ENCODE results near the gene KLLN. TPM values are rescaled to one million over a fixed set of nuclear protein-coding genes. Genes with fewer than 3 reads are reported as not detected.

The KLLN gene
- total and polyA plus RNA-seq, 2 of the 8 experiments (the other 6 are each of a cell fraction or from before 2014, with no cell fraction given): 0.24 to 0.73 TPM

GRCh38 chr10:87838650-87839049 lies 24.7 kb downstream of the KLLN start:
- POLR2A ChIA-PET (ENCODE audit: partially characterized antibody): interaction anchor here (1.4 kb wide), 1 partner anchor 20 kb away, joined by 3 read pairs; the partner anchor contains the start of gene ATAD1
- 88% methylated on average over 2 of the region's 2 CpGs; no CpG with 5 or more reads in 1 of the 2 experiments for WGBS, 2 experiments (ENCODE audit: extremely low coverage in 1 of 2, insufficient coverage in 1 of 2, insufficient read length in 1 of 2, insufficient replicate concordance in 2 of 2, low coverage in 1 of 2, low lambda C conversion rate in 2 of 2, missing lambda C conversion rate in 1 of 2)
- no peak overlapping the region for H3K18ac ChIP-seq (ENCODE audit: extremely low read depth, low read length)

More at GRCh38 chr10:87838650-87839049, 24.7 kb downstream of the KLLN start:
- no peaks in the 10 kb centered on the region for H3K79me1 ChIP-seq (ENCODE audit: low read depth, low read length)
- no peak overlapping the region for H4K5ac ChIP-seq (ENCODE audit: insufficient read length, low read depth, low read length)
- no peak overlapping the region for H3K56ac ChIP-seq (replicated peaks; ENCODE audit: insufficient read length, low read depth, low read length)
- H3K27me3 ChIP-seq (replicated peaks in 1 of 4; ENCODE audit: control insufficient read depth in 3 of 4, extremely low read depth in 1 of 4, insufficient read depth in 3 of 4, low read length in 3 of 4): no peaks in the 10 kb centered on the region
- H2AFZ ChIP-seq (ENCODE audit: low read length): no peak overlapping the region
- no peak overlapping the region for H4K91ac ChIP-seq (replicated peaks; ENCODE audit: insufficient read length, low read length)
- no peak overlapping the region for H2BK20ac ChIP-seq (ENCODE audit: low read length)
- no peak overlapping the region for H3K4me2 ChIP-seq (ENCODE audit: insufficient read depth in 1 of 2, low read depth in 2 of 2, low read length in 2 of 2)
- no peak for TF ChIP-seq ATF3 (IDR thresholded peaks at IDR 0.05; ENCODE audit: insufficient read depth, low read depth, low read length)
- no peak for TF ChIP-seq RAD21 (IDR thresholded peaks at IDR 0.05 in 1 of 2, conservative IDR thresholded peaks at IDR 0.05 in 1 of 2; ENCODE audit: low read depth in 2 of 2, low read length in 2 of 2)
- TF ChIP-seq BACH1 (IDR thresholded peaks at IDR 0.05; ENCODE audit: low read length): no peak
- TF ChIP-seq TAF1 (IDR thresholded peaks at IDR 0.05; ENCODE audit: low read depth, low read length): no peak
- TF ChIP-seq SP1 (IDR thresholded peaks at IDR 0.05; ENCODE audit: low read depth, low read length): no peak
- no peak for TF ChIP-seq RBBP5 (IDR thresholded peaks at IDR 0.05; ENCODE audit: borderline replicate concordance, low read depth, low read length)
- no peak for TF ChIP-seq BCL11A (IDR thresholded peaks at IDR 0.05; ENCODE audit: low read depth in 2 of 2, low read length in 2 of 2)
- TF ChIP-seq EP300 (IDR thresholded peaks at IDR 0.05; ENCODE audit: borderline replicate concordance in 1 of 2, low read depth in 2 of 2, low read length in 2 of 2): no peak
- TF ChIP-seq TBP (IDR thresholded peaks at IDR 0.05; ENCODE audit: low read depth, low read length): no peak
- no peak for TF ChIP-seq MAX (IDR thresholded peaks at IDR 0.05)
- no peak for TF ChIP-seq SIRT6 (IDR thresholded peaks at IDR 0.05; ENCODE audit: low read length)
- TF ChIP-seq SRF (IDR thresholded peaks at IDR 0.05; ENCODE audit: low read depth, low read length): no peak
- TF ChIP-seq RNF2 (IDR thresholded peaks at IDR 0.05; ENCODE audit: borderline replicate concordance, low read depth, low read length, missing control alignments, poor library complexity, severe bottlenecking): no peak
- H2BK5ac ChIP-seq (ENCODE audit: low read depth, low read length): no peak overlapping the region
- H2BK15ac ChIP-seq (ENCODE audit: low read length): no peak overlapping the region
- H3K9me3 ChIP-seq (ENCODE audit: insufficient read depth in 2 of 2, low read depth in 1 of 2, low read length in 1 of 2): no peaks in the 10 kb centered on the region
- CTCF ChIA-PET (ENCODE audit: partially characterized antibody): interaction anchor here (0.7 to 1.7 kb wide), 3 partner anchors 9 to 61 kb away, joined by 3 to 5 read pairs (median 3); no protein-coding TSS in a partner anchor
- H4K8ac ChIP-seq (ENCODE audit: extremely low read depth, insufficient read depth, low read length): no peak overlapping the region
- no peaks in the 10 kb centered on the region for H3K23me2 ChIP-seq (ENCODE audit: low read depth, low read length)
- H3K36me3 ChIP-seq (ENCODE audit: control insufficient read depth in 2 of 4, insufficient read depth in 4 of 4, low read length in 3 of 4): no peaks in the 10 kb centered on the region
- DNase-seq (ENCODE audit: low read depth in 1 of 2, low spot score in 2 of 2): no peak
- H2BK12ac ChIP-seq (ENCODE audit: low read depth, low read length): no peak overlapping the region
- H3K23ac ChIP-seq (ENCODE audit: insufficient read length): no peak overlapping the region
- H4K20me1 ChIP-seq (replicated peaks in 1 of 2; ENCODE audit: control insufficient read depth in 1 of 2, insufficient read depth in 2 of 2, low read length in 2 of 2): no peaks in the 10 kb centered on the region
- H3K9ac ChIP-seq (replicated peaks in 1 of 4; ENCODE audit: extremely low read depth in 1 of 4, low read depth in 3 of 4, low read length in 3 of 4): no peak overlapping the region
- H3K14ac ChIP-seq (ENCODE audit: insufficient read length): no peak overlapping the region
- H3K4me1 ChIP-seq (replicated peaks in 1 of 4; ENCODE audit: control insufficient read depth in 3 of 4, insufficient read depth in 4 of 4, low read length in 3 of 4): no peaks in the 10 kb centered on the region
- H3K4me3 ChIP-seq (ENCODE audit: extremely low read depth in 1 of 4, insufficient read depth in 2 of 4, low read depth in 3 of 4, low read length in 4 of 4): no peak overlapping the region
- H3K4ac ChIP-seq (replicated peaks; ENCODE audit: insufficient read length, low read depth, low read length): no peak overlapping the region
- no peaks in the 10 kb centered on the region for H3K79me2 ChIP-seq (ENCODE audit: control insufficient read depth in 1 of 2, insufficient read depth in 2 of 2, low read length in 2 of 2)
- H2AK5ac ChIP-seq (ENCODE audit: low read depth, low read length): no peak overlapping the region
- no peak overlapping the region for H3K27ac ChIP-seq (ENCODE audit: low read depth, low read length)
- no peak overlapping the region for H2BK120ac ChIP-seq (replicated peaks; ENCODE audit: low read depth, low read length)
- no peak for FAIRE-seq
